ENCODE measurements around the gene NAA80. TPM values are rescaled to one million over a fixed set of nuclear protein-coding genes. Genes with fewer than 3 reads are reported as not detected.
"Not testable (repeated sequence)": the region's sequence is repeated elsewhere in the genome, so short reads cannot be mapped to it uniquely, and the experiment has no call there.

NAA80 gene
- total RNA-seq, 1 experiment from 2014 or later: 2.4 TPM

GRCh38 chr3:50271314-50271936 is 27.8 kb downstream of the NAA80 start:
- no peak for DNase-seq (ENCODE audit: low spot score)

- no peak for DNase-seq (ENCODE audit: low spot score)
These were observed 28.6 kb downstream of the NAA80 start for GRCh38 chr3:50270422-50271224.

- no peak for DNase-seq (ENCODE audit: low spot score)
These were observed 29.2 kb downstream of the NAA80 start for GRCh38 chr3:50269977-50270413.

- DNase-seq (ENCODE audit: low spot score): no peak
These were observed 29.7 kb downstream of the NAA80 start for GRCh38 chr3:50269460-50269859.

GRCh38 chr3:50268703-50269451 is 30.3 kb downstream of the NAA80 start, which contains the start of gene SEMA3B:
TSS of gene SEMA3B (plus strand) at chr3:50269147. CDS start at chr3:50269241, 94 bp downstream.
- peak; percentile 80 for DNase-seq (ENCODE audit: low spot score)

GRCh38 chr3:50268276-50268675 is 30.9 kb downstream of the NAA80 start:
- DNase-seq (ENCODE audit: low spot score): no peak

- no peak for DNase-seq (ENCODE audit: low spot score)
These were observed 31.8 kb downstream of the NAA80 start for GRCh38 chr3:50267280-50267913.

- no peak for DNase-seq (ENCODE audit: low spot score)
These were observed 32.4 kb downstream of the NAA80 start for GRCh38 chr3:50266836-50267235.

GRCh38 chr3:50266017-50266416 is 33.2 kb downstream of the NAA80 start:
- no peak for DNase-seq (ENCODE audit: low spot score)

GRCh38 chr3:50265571-50265970 is 33.6 kb downstream of the NAA80 start:
- no peak for DNase-seq (ENCODE audit: low spot score)

GRCh38 chr3:50264964-50265485 is 34.2 kb downstream of the NAA80 start:
- DNase-seq (ENCODE audit: low spot score): peak; percentile 39

- DNase-seq (ENCODE audit: low spot score): peak; percentile 91
These were observed 34.7 kb downstream of the NAA80 start for GRCh38 chr3:50264383-50264963.

GRCh38 chr3:50263478-50264382 is 35.5 kb downstream of the NAA80 start:
- DNase-seq (ENCODE audit: low spot score): no peak

- no peak for DNase-seq (ENCODE audit: low spot score)
These were observed 36.4 kb downstream of the NAA80 start for GRCh38 chr3:50262778-50263177.

GRCh38 chr3:50262200-50262599 is 37.0 kb downstream of the NAA80 start:
- DNase-seq (ENCODE audit: low spot score): not testable (repeated sequence)

GRCh38 chr3:50261505-50261904 is 37.7 kb downstream of the NAA80 start:
- no peak for DNase-seq (ENCODE audit: low spot score)

GRCh38 chr3:50260942-50261441 is 38.2 kb downstream of the NAA80 start:
- no peak for DNase-seq (ENCODE audit: low spot score)

GRCh38 chr3:50260027-50260941 is 38.9 kb downstream of the NAA80 start:
- DNase-seq (ENCODE audit: low spot score): peak; percentile 73

Data from H4 (cell line).